Psoas muscle (tissue), 8 donors: ENCODE data around the gene BRI3. TPM values are rescaled to one million over a fixed set of nuclear protein-coding genes. Genes with fewer than 3 reads are reported as not detected.
A peak's percentile ranks its signal among the peaks of the same experiment; 100 is the strongest.

Source experiments
- ATAC-seq, 4 donors: fragments of 200-7000 bp; cut with Tn5 transposase; one replicate each; pipeline ENCODE4 v1.9.1; 2020; ENCODE audit warnings: moderate library complexity in 3 of 4, mild to moderate bottlenecking in 2 of 4
- DNase-seq, 2 donors: peaks; one replicate each; pipeline ENCODE4 v3.0.0-alpha.2; 2020
- H3K27ac ChIP-seq: fragments of 200-600 bp; one replicate; pipeline ENCODE4 v1.8.0; 2022
- H3K27me3 ChIP-seq, 3 donors: fragments of 200-600 bp in 1 of 3; one replicate each; pipeline versions ENCODE4 v1.6.1 to v1.8.0; 2013 to 2022; ENCODE audit warnings: low read length in 2 of 3, mild to moderate bottlenecking in 2 of 3, moderate library complexity in 1 of 3; ENCODE audit not compliant: insufficient read depth in 3 of 3
- H3K36me3 ChIP-seq, 2 donors: fragments of 200-600 bp in 1 of 2; one replicate each; pipeline versions ENCODE4 v1.6.1 to v1.8.0; 2013 to 2022; ENCODE audit warnings: low read depth in 1 of 2, mild to moderate bottlenecking in 1 of 2, moderate library complexity in 1 of 2; ENCODE audit not compliant: insufficient read depth in 1 of 2
- H3K4me1 ChIP-seq: fragments of 200-600 bp; one replicate; pipeline ENCODE4 v1.8.0; 2022
- H3K4me3 ChIP-seq: fragments of 200-600 bp; one replicate; pipeline ENCODE4 v1.8.0; 2022; ENCODE audit warnings: mild to moderate bottlenecking
- H3K9me3 ChIP-seq: fragments of 200-600 bp; one replicate; pipeline ENCODE4 v1.8.0; 2022
- WGBS, 3 donors: extraction: QIAGEN DNeasy Blood & Tissue Kit; methylation state at CpG; one replicate each; pipeline versions ENCODE4 v1.1.6 to v1.1.7; 2013; 5-methylcytosine and 5-hydroxymethylcytosine counted together
- intact Hi-C, 2 donors: fragments of 100-400 bp; cut with DNase I; formaldehyde crosslinking; loops; one replicate each; pipeline versions ENCODE4 v1.11.0 to v1.14.2; 2022
- polyA plus RNA-seq, 3 donors: library from polyadenylated mRNA; stranded (reverse); fragments of 200-250 nt; gene quantifications; one replicate each; pipeline ENCODE4 v1.2.3, GENCODE V29; 2013
- total RNA-seq, 4 donors: library from RNA; stranded (reverse); fragmentation: NEBNext Ultra II Directional in 2 of 4; extraction: Animal tissue kit (Norgen Biotek cat#: 25700) in 2 of 4; gene quantifications; one replicate each; pipeline versions ENCODE4 v1.2.1 to v1.2.4, GENCODE V29; 2021 to 2023
- TF ChIP-seq, protein P1 (sequence below): fragments of 200-600 bp; IDR thresholded peaks from one replicate; pipeline ENCODE4 v1.8.0; 2022; ENCODE audit warnings: antibody characterized with exemption
- donor health status: healthy with polysubstance abuse.
- donor health status: DM: no; HTN: no; CAD: no; lungs with moderate emphysema.
- donor health status: Bipolar disorder and iron deficiency.
- donor health status: healthy.
- donor health status: DM: yes; HTN: yes; CAD: no.
- donor health status: DM: no; HTN: no; CAD: no.
- donor health status: DM: no; HTN: no; CAD: no.
- donor health status: DM: yes; HTN: yes; CAD: no.

BRI3 gene
- total and polyA plus RNA-seq, 7 donors: 231 to 529 (median 435) TPM

- WGBS, 3 donors: 45 to 63% (median 50%) methylated on average over 19 of the region's 19 CpGs
- no peak overlapping the region for H3K4me3 ChIP-seq
- H3K4me1 ChIP-seq: peaks cover 11% of the 10 kb centered on the region
- intact Hi-C loops: loop anchor here in 1 of 2 donors (5.0 kb wide), 1 partner anchor 107 kb away; the partner anchor contains the start of gene BAIAP2L1
- DNase-seq (peak in 1 of 2 donors; percentile 56), ATAC-seq (peak; percentile 14 to 55 (median 44))
- H3K9me3 ChIP-seq: no peaks in the 10 kb centered on the region
- H3K36me3 ChIP-seq: peaks cover 0 to 43% of the 10 kb centered on the region in 2 donors
- peak overlapping the region; percentile 38 for H3K27ac ChIP-seq
- H3K27me3 ChIP-seq: no peaks in the 10 kb centered on the region
- TF ChIP-seq, protein P1, sequence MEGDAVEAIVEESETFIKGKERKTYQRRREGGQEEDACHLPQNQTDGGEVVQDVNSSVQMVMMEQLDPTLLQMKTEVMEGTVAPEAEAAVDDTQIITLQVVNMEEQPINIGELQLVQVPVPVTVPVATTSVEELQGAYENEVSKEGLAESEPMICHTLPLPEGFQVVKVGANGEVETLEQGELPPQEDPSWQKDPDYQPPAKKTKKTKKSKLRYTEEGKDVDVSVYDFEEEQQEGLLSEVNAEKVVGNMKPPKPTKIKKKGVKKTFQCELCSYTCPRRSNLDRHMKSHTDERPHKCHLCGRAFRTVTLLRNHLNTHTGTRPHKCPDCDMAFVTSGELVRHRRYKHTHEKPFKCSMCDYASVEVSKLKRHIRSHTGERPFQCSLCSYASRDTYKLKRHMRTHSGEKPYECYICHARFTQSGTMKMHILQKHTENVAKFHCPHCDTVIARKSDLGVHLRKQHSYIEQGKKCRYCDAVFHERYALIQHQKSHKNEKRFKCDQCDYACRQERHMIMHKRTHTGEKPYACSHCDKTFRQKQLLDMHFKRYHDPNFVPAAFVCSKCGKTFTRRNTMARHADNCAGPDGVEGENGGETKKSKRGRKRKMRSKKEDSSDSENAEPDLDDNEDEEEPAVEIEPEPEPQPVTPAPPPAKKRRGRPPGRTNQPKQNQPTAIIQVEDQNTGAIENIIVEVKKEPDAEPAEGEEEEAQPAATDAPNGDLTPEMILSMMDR: no peak
Observed at GRCh38 chr7:98295467-98296192, 14.1 kb downstream of the BRI3 start.

DNA sequence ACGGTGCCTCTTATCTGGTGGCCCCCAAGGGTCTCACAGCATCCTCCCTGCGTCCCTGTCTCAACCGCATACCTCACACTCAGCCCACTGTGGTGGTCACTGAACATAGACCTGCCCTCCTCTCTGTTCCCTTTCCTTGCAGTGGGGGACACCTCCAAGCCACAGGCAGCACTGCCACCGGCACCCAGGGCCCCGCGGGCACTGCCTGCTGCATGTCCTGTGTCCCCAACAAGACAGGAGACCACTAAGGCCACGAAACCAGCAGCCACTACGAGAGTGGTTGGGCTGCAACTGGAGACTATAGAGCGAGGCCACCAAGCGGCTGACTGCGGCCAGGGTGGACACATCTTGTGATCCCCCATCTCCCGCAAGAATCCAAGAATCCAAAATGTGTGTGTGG is 15.3 kb downstream of the BRI3 start:
- Histone ChIP-seq H3K4me3 (no peak overlapping the region), H3K27ac (no peak overlapping the region), H3K36me3 (peaks cover 0 to 33% of the 10 kb centered on the region in 2 donors), H3K9me3 (no peaks in the 10 kb centered on the region), H3K27me3 (no peaks in the 10 kb centered on the region), H3K4me1 (peaks cover 11% of the 10 kb centered on the region)
- DNase-seq (peak in 1 of 2 donors; percentile 49), ATAC-seq (no peak)
- 79 to 94% (median 92%) methylated on average over 12 of the region's 12 CpGs for WGBS, 3 donors
- intact Hi-C loops: loop anchor here in 1 of 2 donors (5.0 kb wide), 1 partner anchor 105 kb away; the partner anchor contains the start of gene BAIAP2L1
- TF ChIP-seq, protein P1: no peak

- TF ChIP-seq, protein P1: no peak
- Histone ChIP-seq H3K27me3 (no peaks in the 10 kb centered on the region), H3K36me3 (peaks cover 0 to 33% of the 10 kb centered on the region in 2 donors), H3K27ac (no peak overlapping the region), H3K4me1 (peaks cover 11% of the 10 kb centered on the region), H3K9me3 (no peaks in the 10 kb centered on the region), H3K4me3 (no peak overlapping the region)
- peak in 1 of 2 donors; percentile 54 for DNase-seq
- intact Hi-C loops: loop anchor here in 1 of 2 donors (5.0 kb wide), 1 partner anchor 105 kb away; the partner anchor contains the start of gene BAIAP2L1
- 76 to 77% (median 76%) methylated on average over 21 of the region's 21 CpGs for WGBS, 3 donors
- no peak for ATAC-seq
Observed at GRCh38 chr7:98297626-98298286, 16.3 kb downstream of the BRI3 start.

GRCh38 chr7:98300595-98301372 is 19.3 kb downstream of the BRI3 start:
- Histone ChIP-seq H3K9me3 (no peaks in the 10 kb centered on the region), H3K27ac (no peak overlapping the region), H3K27me3 (no peaks in the 10 kb centered on the region), H3K4me3 (no peak overlapping the region), H3K36me3 (peaks cover 0 to 16% of the 10 kb centered on the region in 2 donors), H3K4me1 (no peaks in the 10 kb centered on the region)
- DNase-seq (peak in 1 of 2 donors; percentile 44), ATAC-seq (no peak)
- TF ChIP-seq, protein P1: no peak
- WGBS, 3 donors: 87 to 92% (median 90%) methylated on average over 25 to 26 of the region's 26 CpGs
- intact Hi-C loops: no loop called here
